Glutamatergic neuron (in vitro differentiated cells): Measurements from ENCODE around the gene TMEM225B. TPM values are rescaled to one million over a fixed set of nuclear protein-coding genes. Genes with fewer than 3 reads are reported as not detected.
"Not testable (repeated sequence)": the region's sequence is repeated elsewhere in the genome, so short reads cannot be mapped to it uniquely, and the experiment has no call there.

Experiments
- DNase-seq: peaks from one replicate; pipeline ENCODE4 v3.0.0; 2022
- H3K27ac Mint-ChIP-seq: one replicate; pipeline ENCODE4 v1.8.0; 2020; ENCODE audit warnings: mild to moderate bottlenecking, mixed read lengths, inconsistent platforms; ENCODE audit not compliant: unreplicated experiment
- H3K27me3 Mint-ChIP-seq: one replicate; pipeline ENCODE4 v1.8.0; 2020; ENCODE audit warnings: mild to moderate bottlenecking, moderate library complexity, mixed read lengths, inconsistent platforms; ENCODE audit not compliant: unreplicated experiment
- H3K36me3 Mint-ChIP-seq: one replicate; pipeline ENCODE4 v1.8.0; 2020; ENCODE audit warnings: mild to moderate bottlenecking, mixed read lengths, inconsistent platforms; ENCODE audit not compliant: unreplicated experiment
- H3K4me1 Mint-ChIP-seq: one replicate; pipeline ENCODE4 v1.8.0; 2020; ENCODE audit warnings: mild to moderate bottlenecking, low read depth, mixed read lengths, inconsistent platforms; ENCODE audit not compliant: unreplicated experiment
- H3K4me3 Mint-ChIP-seq: one replicate; pipeline ENCODE4 v1.8.0; 2020; ENCODE audit warnings: mild to moderate bottlenecking, mixed read lengths, inconsistent platforms; ENCODE audit not compliant: unreplicated experiment
- H3K9me3 Mint-ChIP-seq: one replicate; pipeline ENCODE4 v1.8.0; 2020; ENCODE audit warnings: mild to moderate bottlenecking, moderate library complexity, mixed read lengths, inconsistent platforms; ENCODE audit not compliant: unreplicated experiment
- CTCF ChIP-seq: fragments of 200-600 bp; sonication (generic); IDR thresholded peaks from one replicate; pipeline ENCODE4 v1.5.0; 2021; ENCODE audit not compliant: partially characterized antibody, unreplicated experiment
- total RNA-seq: library from RNA; stranded (reverse); fragmentation: NEBNext Ultra II Directional; extraction: Animal tissue kit (Norgen Biotek cat#: 25700); gene quantifications from one replicate; pipeline ENCODE4 v1.2.1, GENCODE V29; 2021; ENCODE audit not compliant: unreplicated experiment

The TMEM225B gene
- total RNA-seq, 1 donor from 2014 or later, result 0.66 TPM

GRCh38 chr7:99627513-99627912 is 29.4 kb downstream of the TMEM225B start:
- TF ChIP-seq CTCF, result no peak
- Mint-ChIP-seq H3K4me3 (no peak overlapping the region), H3K36me3 (peaks cover 8% of the 10 kb centered on the region), H3K27me3 (no peaks in the 10 kb centered on the region), H3K27ac (no peak overlapping the region), H3K4me1 (no peaks in the 10 kb centered on the region), H3K9me3 (peaks cover 4% of the 10 kb centered on the region)
- no peak for DNase-seq

GRCh38 chr7:99628471-99629465 is 30.7 kb downstream of the TMEM225B start:
- Mint-ChIP-seq H3K4me3 (no peak overlapping the region), H3K9me3 (peaks cover 4% of the 10 kb centered on the region), H3K27ac (no peak overlapping the region), H3K4me1 (no peaks in the 10 kb centered on the region), H3K36me3 (peaks cover 8% of the 10 kb centered on the region), H3K27me3 (no peaks in the 10 kb centered on the region)
- DNase-seq, result no peak
- no peak for TF ChIP-seq CTCF

- no peak for TF ChIP-seq CTCF
- Mint-ChIP-seq H3K27me3 (no peaks in the 10 kb centered on the region), H3K27ac (no peak overlapping the region), H3K9me3 (peaks cover 4% of the 10 kb centered on the region), H3K4me1 (no peaks in the 10 kb centered on the region), H3K4me3 (no peak overlapping the region), H3K36me3 (peaks cover 6% of the 10 kb centered on the region)
- no peak for DNase-seq
These were observed 31.6 kb downstream of the TMEM225B start for GRCh38 chr7:99629643-99630042.

- Mint-ChIP-seq H3K9me3 (peaks cover 4% of the 10 kb centered on the region), H3K27me3 (no peaks in the 10 kb centered on the region), H3K27ac (no peak overlapping the region), H3K4me1 (no peaks in the 10 kb centered on the region), H3K36me3 (peaks cover 5% of the 10 kb centered on the region), H3K4me3 (no peak overlapping the region)
- no peak for TF ChIP-seq CTCF
- no peak for DNase-seq
These were observed 33.4 kb downstream of the TMEM225B start for GRCh38 chr7:99631295-99632109.

GRCh38 chr7:99637414-99637813 is 39.3 kb downstream of the TMEM225B start:
- not testable (repeated sequence) for H3K27me3 Mint-ChIP-seq, H3K9me3 Mint-ChIP-seq

More at GRCh38 chr7:99637414-99637813, 39.3 kb downstream of the TMEM225B start:
- not testable (repeated sequence) for H3K27ac Mint-ChIP-seq, H3K4me1 Mint-ChIP-seq, H3K4me3 Mint-ChIP-seq, DNase-seq, H3K36me3 Mint-ChIP-seq
